Naive thymus-derived CD4-positive, alpha-beta T cell (primary cell): ENCODE results near the gene NDE1. TPM values are rescaled to one million over a fixed set of nuclear protein-coding genes. Genes with fewer than 3 reads are reported as not detected.

Experiments
- ATAC-seq: fragments of 150-1000 bp; cut with Tn5 transposase; 2 replicates; pipeline ENCODE4 v1.10.0; 2021; ENCODE audit warnings: mild to moderate bottlenecking, moderate library complexity
- CTCF ChIA-PET: fragments of 350-600 bp; sonication (Branson Sonifier 250); formaldehyde crosslinking; loops from one replicate; lab custom pipeline; 2021; ENCODE audit warnings: antibody characterized with exemption; lab: Charles Lee
- POLR2A ChIA-PET: fragments of 350-600 bp; sonication (Branson Sonifier 250); formaldehyde crosslinking; loops from one replicate; lab custom pipeline; 2021; ENCODE audit warnings: antibody characterized with exemption, inconsistent platforms; lab: Charles Lee
- DNase-seq, 9 donors: peaks; one replicate each; pipeline versions ENCODE4 v3.0.0 to v3.0.0-alpha.2; 2020 to 2022; ENCODE audit warnings: mixed read lengths in 1 of 9
- H3K27ac ChIP-seq: one replicate; pipeline ENCODE4 v1.7.0; 2013; ENCODE audit warnings: mild to moderate bottlenecking, low read depth, low read length, moderate library complexity
- H3K27me3 ChIP-seq, 2 donors: one replicate each; pipeline ENCODE4 v1.7.0; 2013; ENCODE audit warnings: low read length in 2 of 2, mild to moderate bottlenecking in 2 of 2, moderate library complexity in 2 of 2; ENCODE audit not compliant: control insufficient read depth in 2 of 2, insufficient read depth in 2 of 2
- H3K36me3 ChIP-seq, 3 experiments: 1 replicate in 2 of 3; 2 replicates in 1 of 3; pipeline ENCODE4 v1.7.0; 2013; ENCODE audit warnings: low read length in 3 of 3, mild to moderate bottlenecking in 3 of 3, moderate library complexity in 1 of 3; ENCODE audit not compliant: insufficient read depth in 3 of 3, control insufficient read depth in 2 of 3
- H3K4me1 ChIP-seq, 2 donors: one replicate each; pipeline ENCODE4 v1.7.0; 2013; ENCODE audit warnings: low read length in 2 of 2, mild to moderate bottlenecking in 2 of 2, moderate library complexity in 1 of 2; ENCODE audit not compliant: control insufficient read depth in 2 of 2, insufficient read depth in 2 of 2
- H3K4me3 ChIP-seq: 2 replicates; pipeline ENCODE4 v1.7.0; 2013; ENCODE audit warnings: mild to moderate bottlenecking, low read length
- H3K9me3 ChIP-seq, 3 experiments: 1 replicate in 2 of 3; 2 replicates in 1 of 3; pipeline ENCODE4 v1.7.0; 2013; ENCODE audit warnings: low read length in 3 of 3; ENCODE audit not compliant: control insufficient read depth in 2 of 3
- H3K27ac Mint-ChIP-seq, 9 donors: one replicate each; pipeline ENCODE4 v1.8.0; 2020 to 2022; ENCODE audit warnings: mixed read lengths in 9 of 9, mild to moderate bottlenecking in 8 of 9, moderate library complexity in 5 of 9, inconsistent platforms in 2 of 9
- H3K27me3 Mint-ChIP-seq, 5 donors: one replicate each; pipeline ENCODE4 v1.8.0; 2021 to 2022; ENCODE audit warnings: mixed read lengths in 5 of 5, mild to moderate bottlenecking in 1 of 5
- H3K36me3 Mint-ChIP-seq, 5 donors: one replicate each; pipeline ENCODE4 v1.8.0; 2020 to 2022; ENCODE audit warnings: mixed read lengths in 5 of 5, mild to moderate bottlenecking in 3 of 5, inconsistent platforms in 1 of 5
- H3K4me1 Mint-ChIP-seq, 7 donors: one replicate each; pipeline ENCODE4 v1.8.0; 2020 to 2022; ENCODE audit warnings: mixed read lengths in 7 of 7, mild to moderate bottlenecking in 3 of 7, inconsistent platforms in 1 of 7
- H3K4me3 Mint-ChIP-seq, 10 donors: one replicate each; pipeline ENCODE4 v1.8.0; 2020 to 2022; ENCODE audit warnings: mild to moderate bottlenecking in 10 of 10, mixed read lengths in 10 of 10, moderate library complexity in 6 of 10, inconsistent platforms in 2 of 10
- H3K9me3 Mint-ChIP-seq, 11 donors: one replicate each; pipeline ENCODE4 v1.8.0; 2020 to 2022; ENCODE audit warnings: mixed read lengths in 11 of 11, mild to moderate bottlenecking in 4 of 11, inconsistent platforms in 1 of 11, moderate library complexity in 1 of 11
- intact Hi-C, 2 donors: fragments of 100-400 bp; cut with micrococcal nuclease; formaldehyde crosslinking; loops; one replicate each; pipeline ENCODE4 v1.15.1; 2023
- polyA plus RNA-seq, 2 donors: library from polyadenylated mRNA; unstranded; fragments of 300-500 nt; fragmentation: Illumina TruSeq; gene quantifications; one replicate each; pipeline ENCODE4 v1.2.3, GENCODE V29; 2021
- total RNA-seq, 6 experiments: library from RNA in 5 of 6; stranded (reverse) in 5 of 6; gene quantifications; 1 replicate in 5 of 6; 2 replicates in 1 of 6; pipeline ENCODE4 v1.2.3 and lab custom pipeline; 2021 to 2026

Gene NDE1
- total and polyA plus RNA-seq, 7 experiments from 2014 or later = 34.9 to 128 (median 101) TPM

DNA sequence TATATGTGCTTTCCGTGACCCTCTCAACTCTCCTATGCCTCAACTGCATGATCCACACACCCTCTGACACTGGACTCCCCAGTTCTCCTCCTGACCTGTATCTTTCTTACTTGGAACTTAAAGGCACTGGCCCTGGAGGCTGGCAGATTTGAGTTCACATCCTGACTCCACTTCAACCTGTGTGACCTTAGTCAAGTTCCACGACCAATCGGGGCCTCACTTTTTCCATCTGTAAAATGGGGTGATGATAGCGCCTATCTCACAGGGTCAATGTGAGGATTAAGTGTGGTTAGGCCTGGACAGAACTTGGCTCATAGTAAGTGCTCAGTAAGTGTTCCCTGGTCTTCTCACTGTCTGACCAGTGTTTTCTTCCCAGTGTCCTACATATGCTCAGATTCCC is 32.1 kb upstream of the NDE1 start:
- H3K4me3 ChIP-seq = no peak overlapping the region
- ATAC-seq (no peak), DNase-seq (no peak)
- Mint-ChIP-seq H3K4me3 (no peak overlapping the region), H3K9me3 (no peaks in the 10 kb centered on the region), H3K36me3 (peaks cover 16 to 58% (median 33%) of the 10 kb centered on the region in 5 donors), H3K27ac (peak overlapping the region in 6 of 9 donors; percentile 1 to 69 (median 48)), H3K4me1 (peaks cover 0 to 5% (median 0%) of the 10 kb centered on the region in 7 donors), H3K27me3 (no peaks in the 10 kb centered on the region)
- intact Hi-C loops = no loop called here
- CTCF ChIA-PET = no interaction called here
- peaks cover 37 to 91% (median 41%) of the 10 kb centered on the region in 3 experiments for H3K36me3 ChIP-seq
- H3K27ac ChIP-seq = no peak overlapping the region
- no peaks in the 10 kb centered on the region for H3K4me1 ChIP-seq
- no peaks in the 10 kb centered on the region for H3K9me3 ChIP-seq
- POLR2A ChIA-PET = no interaction called here
- H3K27me3 ChIP-seq = no peaks in the 10 kb centered on the region

DNA sequence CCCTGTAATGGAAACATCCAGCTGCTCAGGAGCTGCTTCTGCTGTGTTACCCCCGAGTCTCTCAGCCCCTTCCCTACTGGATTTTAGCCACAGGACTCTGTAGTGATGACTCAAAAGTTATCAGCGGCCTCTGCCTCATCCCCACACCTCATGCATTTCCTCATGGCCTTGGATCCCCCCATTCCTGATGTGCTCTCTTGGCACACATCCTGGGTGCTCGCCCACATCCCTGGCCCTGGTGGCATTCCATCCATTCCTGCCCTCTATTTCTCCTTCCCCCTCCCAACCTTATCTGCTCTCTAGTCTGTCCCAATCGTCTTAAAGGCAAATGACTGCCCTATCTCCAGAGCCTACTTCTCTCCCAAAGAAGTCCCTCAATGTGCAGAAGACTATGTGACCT is 31.7 kb upstream of the NDE1 start:
- Histone ChIP-seq H3K27ac (peak overlapping the region; percentile 1), H3K36me3 (peaks cover 37 to 88% (median 39%) of the 10 kb centered on the region in 3 experiments), H3K4me1 (no peaks in the 10 kb centered on the region), H3K4me3 (no peak overlapping the region), H3K9me3 (no peaks in the 10 kb centered on the region), H3K27me3 (no peaks in the 10 kb centered on the region)
- Mint-ChIP-seq H3K9me3 (no peaks in the 10 kb centered on the region), H3K4me3 (no peak overlapping the region), H3K4me1 (peaks cover 0 to 5% (median 0%) of the 10 kb centered on the region in 7 donors), H3K27ac (peak overlapping the region; percentile 1 to 82 (median 45)), H3K27me3 (no peaks in the 10 kb centered on the region), H3K36me3 (peaks cover 13 to 55% (median 33%) of the 10 kb centered on the region in 5 donors)
- CTCF ChIA-PET = no interaction called here
- ATAC-seq = no peak
- POLR2A ChIA-PET = no interaction called here
- intact Hi-C loops = no loop called here
- DNase-seq = no peak

DNA sequence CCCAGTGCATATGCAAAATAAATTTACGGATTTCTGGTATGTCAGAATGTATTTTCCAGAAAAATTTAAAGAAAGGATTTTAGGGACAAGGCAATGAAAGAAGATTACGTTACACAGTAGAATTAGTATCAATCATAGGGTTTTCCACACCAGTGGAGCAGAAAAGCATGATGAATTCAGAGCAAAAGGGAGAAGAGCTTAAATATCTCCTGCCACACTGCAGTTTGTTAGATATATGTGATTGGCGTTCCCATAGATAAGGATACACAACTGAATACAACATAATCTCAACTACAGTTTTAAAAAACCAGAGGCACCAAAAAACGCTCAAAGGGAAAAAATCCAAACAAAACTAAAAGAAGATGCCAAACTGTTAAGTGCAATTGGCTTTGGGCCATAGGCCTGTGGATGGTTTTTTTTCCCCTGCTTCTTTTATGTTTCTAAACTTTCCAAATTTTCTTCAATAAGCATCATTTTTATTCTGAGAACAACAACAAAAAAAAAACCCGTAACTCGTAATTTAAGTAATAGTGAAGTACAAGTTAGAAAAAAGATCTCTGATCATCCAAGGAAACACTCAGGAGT is 29.3 kb upstream of the NDE1 start:
- Histone ChIP-seq H3K9me3 (no peaks in the 10 kb centered on the region), H3K27ac (no peak overlapping the region), H3K36me3 (peaks cover 53 to 94% (median 54%) of the 10 kb centered on the region in 3 experiments), H3K4me1 (no peaks in the 10 kb centered on the region), H3K4me3 (no peak overlapping the region), H3K27me3 (no peaks in the 10 kb centered on the region)
- ATAC-seq = no peak
- Mint-ChIP-seq H3K9me3 (no peaks in the 10 kb centered on the region), H3K4me3 (no peak overlapping the region), H3K4me1 (peaks cover 0 to 5% (median 2%) of the 10 kb centered on the region in 7 donors), H3K27ac (peak overlapping the region in 2 of 9 donors; percentile 63 to 78), H3K36me3 (peaks cover 22 to 60% (median 41%) of the 10 kb centered on the region in 5 donors), H3K27me3 (no peaks in the 10 kb centered on the region)
- no peak for DNase-seq
- CTCF ChIA-PET = no interaction called here
- POLR2A ChIA-PET = interaction anchor here (0.9 to 2.5 kb wide), 2 partner anchors 10 to 13 kb away, joined by 3 to 12 read pairs; no protein-coding TSS in a partner anchor
- intact Hi-C loops = no loop called here

DNA sequence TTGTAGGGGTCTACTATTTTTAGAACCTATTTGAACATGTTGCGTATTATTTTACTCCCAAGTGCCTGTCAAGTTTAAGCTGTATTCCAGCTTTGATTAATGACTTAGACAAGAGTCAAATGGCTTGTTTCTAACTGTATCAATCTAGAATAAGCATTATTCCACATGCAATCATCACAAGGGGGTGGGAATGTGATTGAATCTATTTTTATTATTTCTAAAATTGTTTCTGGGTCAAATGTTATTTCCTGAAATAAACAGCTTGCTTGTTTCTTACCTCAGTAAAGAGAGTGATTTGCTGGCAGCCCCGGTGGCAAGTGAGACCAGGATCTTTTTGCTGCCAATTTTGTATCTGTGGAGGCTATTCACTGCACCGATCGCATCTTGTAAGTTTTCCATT is 28.6 kb upstream of the NDE1 start:
- POLR2A ChIA-PET = interaction anchor here (0.7 to 2.5 kb wide), 3 partner anchors 9 to 20 kb away, joined by 3 to 12 read pairs (median 3); no protein-coding TSS in a partner anchor
- H3K9me3 ChIP-seq = no peaks in the 10 kb centered on the region
- no peak overlapping the region for H3K4me3 ChIP-seq
- no peaks in the 10 kb centered on the region for H3K4me1 ChIP-seq
- peak overlapping the region in 1 of 9 donors; percentile 39 for H3K27ac Mint-ChIP-seq
- no peak overlapping the region for H3K4me3 Mint-ChIP-seq
- no peaks in the 10 kb centered on the region for H3K9me3 Mint-ChIP-seq
- CTCF ChIA-PET = no interaction called here
- ATAC-seq (no peak), DNase-seq (no peak)
- peaks cover 49 to 94% (median 50%) of the 10 kb centered on the region in 3 experiments for H3K36me3 ChIP-seq
- no peaks in the 10 kb centered on the region for H3K27me3 ChIP-seq
- peaks cover 22 to 56% (median 38%) of the 10 kb centered on the region in 5 donors for H3K36me3 Mint-ChIP-seq
- peaks cover 0 to 5% (median 2%) of the 10 kb centered on the region in 7 donors for H3K4me1 Mint-ChIP-seq
- H3K27ac ChIP-seq = no peak overlapping the region
- no peaks in the 10 kb centered on the region for H3K27me3 Mint-ChIP-seq
- intact Hi-C loops = no loop called here

DNA sequence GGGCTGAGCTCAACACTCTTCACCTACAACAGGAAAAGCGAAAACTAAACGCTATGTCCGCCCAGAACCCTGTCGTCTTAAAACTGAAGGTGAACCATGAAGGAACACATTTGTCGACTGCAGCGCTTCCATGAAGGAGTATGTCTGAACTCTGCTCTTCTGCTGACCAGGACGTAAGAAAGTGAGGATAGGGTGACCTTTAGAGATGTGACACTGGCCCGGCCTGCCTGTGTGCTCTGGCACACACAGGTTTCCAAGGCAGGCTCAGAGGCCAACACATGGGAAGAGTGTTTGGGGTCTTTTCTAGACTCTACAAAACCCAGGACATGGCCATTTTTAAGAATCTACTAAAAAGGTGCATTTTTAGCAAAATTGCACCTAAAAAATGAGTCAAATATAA is 28.2 kb upstream of the NDE1 start:
- ATAC-seq (no peak), DNase-seq (no peak)
- Mint-ChIP-seq H3K36me3 (peaks cover 22 to 51% (median 35%) of the 10 kb centered on the region in 5 donors), H3K4me3 (no peak overlapping the region), H3K4me1 (peaks cover 0 to 5% (median 2%) of the 10 kb centered on the region in 7 donors), H3K9me3 (no peaks in the 10 kb centered on the region), H3K27me3 (no peaks in the 10 kb centered on the region), H3K27ac (peak overlapping the region in 2 of 9 donors; percentile 39 to 57)
- Histone ChIP-seq H3K4me3 (no peak overlapping the region), H3K27me3 (no peaks in the 10 kb centered on the region), H3K4me1 (no peaks in the 10 kb centered on the region), H3K9me3 (no peaks in the 10 kb centered on the region), H3K36me3 (peaks cover 49 to 94% (median 50%) of the 10 kb centered on the region in 3 experiments), H3K27ac (no peak overlapping the region)
- intact Hi-C loops = no loop called here
- POLR2A ChIA-PET = interaction anchor here (0.7 to 2.5 kb wide), 2 partner anchors 12 to 20 kb away, joined by 3 to 12 read pairs; no protein-coding TSS in a partner anchor
- CTCF ChIA-PET = no interaction called here

DNA sequence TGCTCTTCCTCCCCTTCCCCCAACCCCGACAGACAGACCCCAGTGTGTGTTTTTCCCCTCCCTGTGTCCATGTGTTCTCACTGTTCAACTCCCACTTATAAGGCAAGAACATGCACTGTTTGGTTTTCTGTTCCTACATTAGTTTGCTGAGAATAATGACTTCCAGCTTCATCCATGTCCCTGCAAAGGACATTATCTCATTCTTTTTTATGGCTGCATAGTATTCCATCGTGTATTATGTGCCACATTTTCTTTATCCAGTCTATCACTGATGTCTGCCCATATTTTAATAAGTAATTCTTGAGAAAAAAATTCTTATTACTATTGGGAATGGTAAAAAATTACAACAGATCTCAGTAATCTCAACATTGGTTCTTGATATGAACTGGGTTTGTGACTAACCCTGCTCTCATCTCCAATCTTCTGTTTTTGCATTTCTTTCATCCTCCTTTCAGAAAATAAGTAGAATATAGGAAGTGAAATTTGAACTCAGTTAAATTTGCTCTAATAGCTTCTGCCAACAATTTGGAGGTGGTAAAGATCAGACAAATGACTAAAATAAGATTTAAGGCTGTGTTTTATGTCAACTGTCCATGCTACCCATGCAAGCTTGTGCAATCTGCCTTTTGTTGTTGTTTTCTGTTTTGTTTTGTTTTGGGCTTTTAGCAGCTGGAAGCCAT is 18.2 kb upstream of the NDE1 start:
- H3K36me3 Mint-ChIP-seq = peaks cover 13 to 76% (median 50%) of the 10 kb centered on the region in 5 donors
- no peak overlapping the region for H3K27ac ChIP-seq

More for the DNA sequence above, 18.2 kb upstream of the NDE1 start:
- POLR2A ChIA-PET = interaction anchor here (3.9 kb wide), 1 partner anchor 11 kb away, joined by 50 read pairs; the partner anchor contains the start of gene MARF1
- H3K27ac Mint-ChIP-seq = peak overlapping the region in 6 of 9 donors; percentile 9 to 72 (median 45)
- no peak overlapping the region for H3K4me3 Mint-ChIP-seq
- H3K27me3 ChIP-seq = no peaks in the 10 kb centered on the region
- intact Hi-C loops = no loop called here
- H3K4me1 ChIP-seq = peaks cover 13 to 15% of the 10 kb centered on the region in 2 donors
- CTCF ChIA-PET = interaction anchor here (1.6 kb wide), 1 partner anchor 11 kb away, joined by 4 read pairs; the partner anchor contains the start of gene MARF1
- DNase-seq (no peak), ATAC-seq (no peak)
- peaks cover 18 to 72% (median 36%) of the 10 kb centered on the region in 3 experiments for H3K36me3 ChIP-seq
- peaks cover 14 to 60% (median 44%) of the 10 kb centered on the region in 7 donors for H3K4me1 Mint-ChIP-seq
- H3K9me3 ChIP-seq = no peaks in the 10 kb centered on the region
- H3K9me3 Mint-ChIP-seq = no peaks in the 10 kb centered on the region
- H3K27me3 Mint-ChIP-seq = no peaks in the 10 kb centered on the region
- H3K4me3 ChIP-seq = no peak overlapping the region
